GM18505 (cell line): ENCODE results near the gene FLNB.
"Not testable (repeated sequence)": the region's sequence is repeated elsewhere in the genome, so short reads cannot be mapped to it uniquely, and the experiment has no call there.

ENCODE experiments used
- ATAC-seq: cut with Tn5 transposase; IDR thresholded peaks from one replicate; pipeline ENCODE4 v1.9.1; 2021; ENCODE audit not compliant: unreplicated experiment
- POLR2A ChIP-seq: IDR thresholded peaks from 4 replicates; pipeline ENCODE4 v1.6.1; 2011; ENCODE audit warnings: borderline replicate concordance; ENCODE audit not compliant: insufficient read depth, insufficient read length; ENCODE audit errors: extremely low read depth

FLNB gene

DNA sequence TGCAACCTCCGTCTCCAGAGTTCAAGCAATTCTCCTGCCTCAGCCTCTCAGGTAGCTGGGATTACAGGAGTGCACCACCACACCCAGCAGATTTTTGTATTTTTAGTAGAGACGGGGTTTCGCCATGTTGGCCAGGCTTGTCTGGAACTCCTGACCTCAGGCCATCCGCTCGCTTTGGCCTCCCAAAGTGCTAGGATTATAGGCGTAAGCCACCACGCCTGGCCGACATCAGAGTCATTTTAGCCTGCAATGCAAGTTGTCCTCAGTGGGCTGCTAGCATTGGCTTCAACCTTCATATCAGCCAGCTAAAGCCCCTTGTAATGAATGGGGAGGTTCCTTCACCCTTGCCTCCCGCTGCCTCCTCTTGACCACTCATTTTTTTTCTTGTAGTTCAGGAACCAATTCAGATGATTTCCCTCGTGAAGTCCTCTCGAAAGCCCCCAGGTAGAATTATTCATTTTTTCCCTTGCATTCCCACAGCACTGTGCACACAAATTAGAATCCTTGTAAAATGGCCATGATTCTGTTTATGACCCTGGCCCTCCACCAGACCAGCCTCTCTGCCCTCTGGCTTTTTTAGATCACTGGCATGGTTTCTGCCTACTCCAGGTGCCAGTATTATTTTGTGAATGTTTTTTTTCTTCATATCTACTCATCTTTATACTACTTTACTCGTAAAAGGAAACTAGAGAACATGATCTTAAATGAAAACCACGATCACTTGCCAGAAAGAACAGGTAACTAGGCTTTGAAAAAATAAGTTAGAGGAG lies 29.1 kb downstream of the FLNB start:
- ATAC-seq, result no peak
- no peak for TF ChIP-seq POLR2A

DNA sequence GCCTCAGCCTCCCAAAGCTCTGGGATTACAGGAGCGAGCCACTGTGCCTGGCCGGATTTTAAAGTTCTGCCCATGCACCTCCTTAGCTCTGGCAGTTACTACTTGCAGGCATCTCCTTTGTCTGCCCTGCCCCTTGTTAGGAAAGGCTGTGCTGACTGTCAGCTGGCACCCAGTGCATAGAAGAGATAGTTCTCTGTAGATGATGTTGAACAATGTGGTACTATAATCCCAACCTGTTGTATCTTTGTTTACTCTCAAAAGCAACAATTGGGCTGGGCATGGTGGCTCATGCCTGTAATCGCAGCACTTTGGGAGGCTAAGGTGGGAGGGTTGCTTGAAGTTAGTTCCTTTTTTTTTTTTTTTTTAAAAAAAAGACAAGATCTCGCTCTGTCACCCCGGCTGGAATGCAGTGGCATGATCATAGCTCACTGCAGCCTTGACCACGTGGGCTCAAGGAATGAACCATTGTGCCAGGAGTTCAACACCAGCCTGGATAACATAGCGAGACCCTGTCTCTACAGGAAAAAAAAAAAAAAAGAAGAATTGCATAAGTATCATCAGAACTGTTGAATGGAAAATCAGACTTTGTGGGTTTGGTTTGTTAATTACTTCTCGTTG lies 30.6 kb downstream of the FLNB start:
- no peak for ATAC-seq
- no peak for TF ChIP-seq POLR2A

DNA sequence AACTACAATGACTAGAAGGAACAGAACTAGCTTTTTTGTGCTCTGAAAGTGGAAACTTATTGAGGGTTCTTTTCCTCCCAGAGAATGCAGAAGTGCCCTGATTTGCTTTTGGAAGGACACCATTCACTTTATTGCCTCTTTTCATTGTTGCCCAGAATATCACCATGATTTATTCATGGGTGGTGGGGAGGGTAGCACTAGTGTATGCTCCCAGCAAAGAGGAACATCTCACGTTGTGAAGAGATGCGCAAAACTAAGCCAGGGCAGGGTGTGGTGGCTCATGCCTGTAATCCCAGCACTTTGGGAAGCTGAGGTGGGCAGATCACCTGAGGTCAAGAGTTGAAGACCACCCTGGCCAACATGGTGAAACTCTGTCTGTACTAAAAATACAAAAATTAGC lies 31.4 kb downstream of the FLNB start:
- ATAC-seq, result no peak

DNA sequence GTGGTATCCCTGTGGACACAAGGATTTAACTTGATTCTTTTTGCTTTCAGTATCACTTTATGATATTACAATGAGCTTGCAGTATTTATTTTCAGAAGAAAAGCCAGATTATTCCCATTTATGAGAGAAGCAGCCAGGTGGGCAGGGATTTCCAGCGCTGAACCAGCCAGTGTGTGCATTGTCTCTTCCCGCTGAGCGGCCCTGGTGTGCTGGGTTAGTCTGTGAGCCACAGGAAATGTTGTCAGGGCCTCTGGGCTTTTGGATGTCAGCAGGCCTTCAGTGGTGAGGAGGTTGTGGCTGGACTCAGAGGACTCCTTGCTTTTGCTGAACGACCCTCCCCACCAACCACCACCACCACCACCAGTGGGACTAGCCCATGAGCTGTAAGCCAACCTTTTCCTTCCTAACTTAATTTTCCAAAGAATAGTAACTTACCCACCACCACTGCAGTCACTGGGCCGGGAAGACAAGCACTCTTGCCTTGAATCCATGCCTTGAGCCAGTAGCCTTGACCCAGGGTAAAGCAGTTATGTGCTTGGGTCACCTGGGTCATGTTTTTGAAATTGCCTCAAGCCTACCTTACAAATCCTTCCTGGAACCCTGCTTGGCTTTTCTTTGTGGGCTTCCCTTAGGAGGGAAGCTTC lies 33.1 kb downstream of the FLNB start:
- TF ChIP-seq POLR2A, result no peak
- ATAC-seq, result no peak

More for the DNA sequence above, 31.4 kb downstream of the FLNB start:
- no peak for TF ChIP-seq POLR2A

DNA sequence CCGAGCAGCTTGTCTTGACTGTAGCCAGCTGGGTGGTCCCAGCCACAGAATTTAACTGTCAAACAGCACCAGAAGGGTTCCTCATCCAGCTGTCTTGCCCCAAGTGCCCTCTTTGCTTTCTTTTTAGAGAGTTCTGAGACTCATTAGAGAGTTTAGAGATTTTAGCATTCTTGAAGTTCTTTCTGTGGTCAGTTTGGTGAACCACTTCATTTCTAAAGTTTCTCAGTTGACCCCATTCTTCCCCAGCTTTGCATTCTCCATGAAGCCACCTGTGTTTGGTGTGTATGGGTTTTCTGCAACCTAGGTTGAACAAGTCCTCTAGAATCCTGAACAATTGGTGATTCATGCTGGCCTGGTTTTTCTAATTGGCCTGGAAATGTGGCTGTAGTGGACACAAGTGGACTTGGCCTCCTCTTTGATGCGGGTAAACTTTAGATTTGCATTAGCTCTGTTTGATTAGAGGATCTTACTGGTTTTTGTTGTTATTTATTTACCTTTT lies 33.7 kb downstream of the FLNB start:
- TF ChIP-seq POLR2A, result no peak
- peak; percentile 77 for ATAC-seq

DNA sequence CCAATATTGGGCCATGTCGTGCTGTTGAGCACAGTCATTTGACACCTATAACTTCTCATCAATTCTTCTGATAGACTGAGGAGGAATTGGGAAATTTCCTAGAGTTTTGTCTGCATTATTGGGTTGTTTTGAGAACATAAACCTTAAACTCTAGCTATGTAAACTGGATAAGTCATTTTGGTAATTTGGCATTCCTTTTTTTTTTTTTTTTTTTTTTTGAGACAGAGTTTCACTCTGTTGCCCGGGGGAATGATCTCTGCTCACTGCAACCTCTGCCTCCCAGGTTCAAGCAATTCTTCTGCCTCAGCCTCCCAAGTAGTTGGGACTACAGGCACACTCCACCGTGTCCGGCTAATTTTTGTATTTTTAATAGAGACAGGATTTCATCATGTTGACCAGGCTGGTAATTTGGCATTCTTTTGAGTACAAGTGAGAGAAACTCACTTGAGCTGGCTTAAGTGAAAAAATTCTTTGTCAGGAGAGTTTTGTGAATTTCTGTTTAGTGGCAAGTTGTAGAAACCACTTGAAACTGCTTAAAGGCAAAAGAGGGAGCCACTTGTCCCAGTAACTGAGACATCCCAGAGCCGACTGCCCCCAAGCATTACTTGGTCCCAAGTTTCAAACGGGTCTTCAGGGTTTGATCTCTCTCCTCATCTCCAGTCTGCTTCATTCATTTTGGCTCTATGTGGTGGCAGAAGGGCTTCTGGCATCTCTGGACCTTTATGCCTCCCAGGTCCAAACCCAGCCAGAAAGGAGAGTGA lies 34.9 kb downstream of the FLNB start:
- no peak for ATAC-seq
- TF ChIP-seq POLR2A, result no peak

DNA sequence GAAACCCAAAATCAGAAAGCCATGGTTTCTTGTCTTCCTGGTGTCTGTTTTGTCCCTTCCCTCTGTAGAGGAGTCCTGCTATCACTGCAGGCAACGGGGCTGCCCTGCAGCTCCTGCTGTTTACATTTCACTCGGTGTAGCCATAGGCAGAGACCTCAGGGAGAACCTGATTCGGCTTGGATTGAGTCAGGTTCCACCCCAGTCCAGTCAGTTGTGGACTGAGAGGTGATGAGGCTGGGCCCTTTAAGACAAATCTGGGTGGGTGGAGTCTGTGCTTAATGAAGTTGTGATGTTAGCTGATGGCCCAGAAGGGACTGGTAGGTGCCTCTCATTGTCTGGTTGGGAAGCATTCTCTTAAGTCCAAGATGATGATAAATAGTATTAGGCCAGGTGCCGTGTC lies 35.7 kb downstream of the FLNB start:
- TF ChIP-seq POLR2A, result no peak

DNA sequence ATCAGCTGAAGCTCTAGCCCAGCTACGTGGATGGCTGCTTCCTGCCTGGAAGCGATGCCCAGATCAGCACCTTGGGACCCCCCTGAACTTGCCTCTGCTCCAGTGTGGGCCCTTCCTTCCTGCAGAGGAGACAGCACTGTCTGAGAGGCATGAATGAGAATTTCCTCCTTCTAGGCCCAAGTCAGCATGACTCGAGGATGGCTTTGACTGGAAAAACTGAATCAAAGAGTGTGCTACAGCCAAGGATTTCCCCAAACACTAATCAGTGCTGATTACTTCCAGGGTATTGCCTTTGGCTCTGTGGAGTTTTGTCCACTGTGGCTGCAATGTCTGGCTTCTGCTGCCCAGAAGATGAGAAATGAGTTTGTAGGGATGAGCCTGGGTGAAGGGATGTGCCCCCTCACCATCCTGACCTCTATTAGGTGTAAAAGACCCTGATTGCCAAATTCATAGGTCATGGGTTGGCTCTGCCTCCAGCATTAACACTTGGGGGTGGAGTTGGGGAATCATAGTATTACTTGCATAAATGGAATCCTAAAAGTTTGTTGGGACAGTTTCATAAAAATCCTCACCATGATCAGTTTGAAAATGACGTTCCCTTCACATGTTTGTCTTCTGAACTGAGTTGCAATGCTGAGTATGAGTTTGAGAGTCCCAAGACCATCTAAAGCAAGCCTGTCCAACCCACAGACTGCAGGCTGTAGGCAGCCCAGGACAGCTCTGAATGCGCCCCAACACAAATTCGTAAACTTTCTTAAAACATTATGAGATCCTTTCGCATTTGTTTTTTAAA lies 36.7 kb downstream of the FLNB start:
- no peak for ATAC-seq

More for the DNA sequence above, 35.7 kb downstream of the FLNB start:
- ATAC-seq, result no peak

DNA sequence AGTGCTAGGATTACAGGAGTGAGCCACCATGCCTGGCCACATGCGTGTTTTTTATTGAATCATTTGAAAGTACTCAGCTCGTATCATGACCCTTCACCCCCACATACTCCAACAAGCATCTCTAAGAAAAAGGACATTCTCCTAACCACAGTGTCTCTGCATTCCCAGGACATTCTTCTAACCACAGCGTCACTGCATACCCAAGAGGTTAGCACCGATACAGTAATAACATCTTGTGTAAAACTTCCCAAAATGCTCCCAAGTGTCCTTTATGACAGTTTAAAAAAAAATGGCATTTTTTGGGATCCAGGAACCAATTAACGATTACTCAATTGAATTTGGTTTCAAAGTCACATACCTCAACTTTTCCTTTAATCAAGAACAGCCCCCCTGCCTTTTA lies 39.6 kb downstream of the FLNB start:
- ATAC-seq, result no peak
- no peak for TF ChIP-seq POLR2A

More for the DNA sequence above, 36.7 kb downstream of the FLNB start:
- TF ChIP-seq POLR2A, result no peak

DNA sequence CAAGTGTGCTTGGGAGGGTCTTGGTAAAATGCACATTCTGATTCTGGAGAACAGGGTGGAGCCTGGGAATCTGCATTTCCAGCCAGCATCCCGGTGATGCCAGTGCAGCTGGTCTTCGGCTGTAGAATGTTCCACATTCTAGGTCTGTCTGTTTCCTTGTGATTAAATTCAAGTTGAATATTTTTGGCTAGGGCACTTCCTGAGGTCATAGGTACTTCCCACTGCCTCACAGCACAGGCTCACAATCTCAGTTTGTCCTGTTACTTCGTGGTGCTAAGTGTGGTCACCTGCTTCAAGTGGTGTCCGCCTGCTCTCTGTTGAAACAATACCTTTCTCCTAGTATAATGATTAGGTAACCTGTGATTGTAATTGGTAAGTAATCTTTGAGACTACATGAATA lies 40.1 kb downstream of the FLNB start:
- no peak for TF ChIP-seq POLR2A
- ATAC-seq, result no peak

DNA sequence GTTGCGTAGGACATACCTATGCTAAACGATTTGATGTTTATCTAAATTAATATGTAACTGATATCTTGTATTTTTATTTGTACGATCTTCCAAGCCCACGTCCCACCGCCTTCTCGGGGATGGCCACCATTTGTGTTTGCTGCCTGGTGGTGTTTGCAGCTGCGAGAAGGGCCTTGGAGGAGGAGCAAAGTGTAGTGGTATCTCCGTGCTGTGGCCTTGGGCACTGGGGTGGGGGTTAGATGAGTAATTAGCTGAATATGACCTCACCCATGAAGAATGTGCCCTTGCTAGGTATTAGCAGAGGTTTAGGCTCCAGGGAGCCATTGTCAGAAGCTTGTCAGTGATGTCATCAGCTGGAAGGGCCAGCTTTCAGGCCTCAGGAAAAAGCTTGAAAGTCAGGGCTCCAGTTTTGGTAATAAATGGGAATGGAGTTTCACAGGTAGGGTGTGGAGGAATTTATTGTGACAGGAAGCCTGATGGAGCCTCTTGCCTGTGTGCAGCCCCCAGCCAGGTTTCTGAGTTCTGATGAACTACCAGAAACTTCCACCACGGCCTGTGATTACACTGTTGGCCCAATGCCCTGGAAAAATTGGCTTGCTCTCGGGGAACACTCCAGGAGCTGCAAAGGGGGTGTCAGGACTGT lies 41.0 kb downstream of the FLNB start:
- TF ChIP-seq POLR2A, result no peak
- ATAC-seq, result no peak

DNA sequence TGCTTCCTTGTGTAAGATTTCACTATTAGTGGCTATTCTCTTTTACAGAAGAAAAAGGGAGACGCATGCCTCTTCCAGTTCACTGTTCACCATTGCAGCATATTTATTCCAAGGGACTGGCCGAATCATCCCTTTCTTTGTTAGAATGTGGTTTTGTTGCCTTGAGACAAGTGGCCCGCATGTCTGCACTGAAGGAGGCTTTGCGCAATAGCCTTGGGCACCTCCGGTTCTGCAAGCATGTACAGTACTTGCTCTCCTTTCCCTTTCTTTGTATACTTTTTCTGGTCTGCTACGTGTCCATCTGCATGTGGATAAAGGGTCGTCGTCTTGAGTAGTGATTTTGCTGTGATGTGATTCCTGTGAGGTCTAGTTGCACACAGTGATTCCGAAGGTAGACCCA lies 43.0 kb downstream of the FLNB start:
- no peak for ATAC-seq
- no peak for TF ChIP-seq POLR2A

DNA sequence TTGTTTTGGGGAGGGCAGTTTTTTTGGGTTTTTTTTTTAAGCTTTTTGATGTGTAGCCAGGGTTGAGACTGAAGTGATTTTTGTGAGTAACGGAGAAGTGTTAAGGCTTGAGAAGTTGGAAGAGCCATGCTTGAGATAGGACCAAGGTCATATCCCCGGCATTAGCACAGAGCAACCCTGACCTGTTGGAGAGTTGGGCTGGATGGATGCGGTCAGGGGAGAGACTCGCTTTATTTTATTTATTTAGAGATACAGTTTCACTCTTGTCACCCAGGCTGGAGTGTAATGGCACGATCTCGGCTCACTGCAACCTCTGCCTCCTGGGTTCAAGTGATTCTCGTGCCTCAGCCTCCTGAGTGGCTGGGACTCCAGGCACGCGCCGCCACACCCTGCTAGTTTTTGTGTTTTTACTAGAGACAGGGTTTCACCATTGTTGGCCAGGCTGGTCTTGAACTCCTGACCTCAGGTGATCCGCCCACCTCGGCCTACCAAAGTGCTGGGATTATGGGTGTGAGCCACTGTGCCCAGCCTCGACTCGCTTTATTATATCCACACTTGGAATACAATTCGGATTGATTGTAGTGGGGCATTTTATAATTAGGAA lies 43.5 kb downstream of the FLNB start:
- ATAC-seq, result not testable (repeated sequence)
